H9 (cell line): ENCODE results near the gene NPLOC4. TPM values are rescaled to one million over a fixed set of nuclear protein-coding genes. Genes with fewer than 3 reads are reported as not detected.

Experiments used
- DNase-seq: peaks from one replicate; pipeline ENCODE4 v3.0.0-alpha.2; 2017
- H2AFZ ChIP-seq: one replicate; pipeline ENCODE4 v1.6.1; 2013; ENCODE audit warnings: mild to moderate bottlenecking, low read length, control low read depth, moderate library complexity
- H2AK5ac ChIP-seq: 2 replicates; pipeline ENCODE4 v1.6.1; 2013; ENCODE audit warnings: low read length, control low read depth, mixed read lengths; ENCODE audit not compliant: insufficient read length
- H2BK120ac ChIP-seq: one replicate; pipeline ENCODE4 v1.6.1; 2013; ENCODE audit warnings: low read depth, mild to moderate bottlenecking, low read length, control low read depth, inconsistent platforms; ENCODE audit not compliant: poor library complexity, severe bottlenecking
- H2BK12ac ChIP-seq: 2 replicates; pipeline ENCODE4 v1.6.1; 2013; ENCODE audit warnings: low read length, control low read depth, mixed read lengths, low read depth; ENCODE audit not compliant: insufficient read length
- H2BK15ac ChIP-seq: 2 replicates; pipeline ENCODE4 v1.6.1; 2013; ENCODE audit warnings: low read depth, low read length, control low read depth
- H2BK20ac ChIP-seq: one replicate; pipeline ENCODE4 v1.6.1; 2013; ENCODE audit warnings: low read depth, mild to moderate bottlenecking, low read length, control low read depth, inconsistent platforms; ENCODE audit not compliant: poor library complexity, severe bottlenecking
- H2BK5ac ChIP-seq: 2 replicates; pipeline ENCODE4 v1.6.1; 2013; ENCODE audit warnings: low read length, control low read depth, mixed read lengths; ENCODE audit not compliant: insufficient read length
- H3K14ac ChIP-seq: 2 replicates; pipeline ENCODE4 v1.6.1; 2013; ENCODE audit warnings: low read length, control low read depth; ENCODE audit not compliant: insufficient read depth
- H3K18ac ChIP-seq: 2 replicates; pipeline ENCODE4 v1.6.1; 2013; ENCODE audit warnings: low read depth, mild to moderate bottlenecking, mixed read lengths, low read length, control low read depth; ENCODE audit not compliant: insufficient read length
- H3K23ac ChIP-seq: 2 replicates; pipeline ENCODE4 v1.6.1; 2013; ENCODE audit warnings: low read length, control low read depth, mixed read lengths, low read depth; ENCODE audit not compliant: insufficient read length
- H3K23me2 ChIP-seq: 2 replicates; pipeline ENCODE4 v1.6.1; 2013; ENCODE audit warnings: low read depth, mild to moderate bottlenecking, mixed read lengths, low read length, control low read depth; ENCODE audit not compliant: insufficient read length, poor library complexity, severe bottlenecking
- H3K27ac ChIP-seq: 2 replicates; pipeline ENCODE4 v1.5.1; 2013; ENCODE audit warnings: low read length, control low read depth, mixed read lengths, low read depth; ENCODE audit not compliant: insufficient read length
- H3K27me3 ChIP-seq: 2 replicates; pipeline ENCODE4 v1.6.1; 2013; ENCODE audit warnings: low read length, control low read depth, inconsistent platforms; ENCODE audit not compliant: insufficient read depth
- H3K4ac ChIP-seq: 2 replicates; pipeline ENCODE4 v1.6.1; 2013; ENCODE audit warnings: low read depth, mild to moderate bottlenecking, control low read depth, inconsistent platforms, low read length, moderate library complexity
- H3K4me1 ChIP-seq: 2 replicates; pipeline ENCODE4 v1.6.1; 2013; ENCODE audit warnings: low read length, control low read depth, inconsistent platforms; ENCODE audit not compliant: insufficient read depth
- H3K4me2 ChIP-seq: 2 replicates; pipeline ENCODE4 v1.6.1; 2013; ENCODE audit warnings: low read length, control low read depth, mixed read lengths; ENCODE audit not compliant: insufficient read length, insufficient read depth
- H3K56ac ChIP-seq: 2 replicates; pipeline ENCODE4 v1.6.1; 2013; ENCODE audit warnings: low read depth, mild to moderate bottlenecking, mixed read lengths, low read length, control low read depth; ENCODE audit not compliant: insufficient read length
- H3K79me1 ChIP-seq: 2 replicates; pipeline ENCODE4 v1.6.1; 2013; ENCODE audit warnings: low read depth, mild to moderate bottlenecking, moderate library complexity, low read length, control low read depth, inconsistent platforms; ENCODE audit not compliant: insufficient read depth, poor library complexity, severe bottlenecking
- H3K79me2 ChIP-seq: 2 replicates; pipeline ENCODE4 v1.6.1; 2013; ENCODE audit warnings: low read length, control low read depth, inconsistent platforms; ENCODE audit not compliant: insufficient read depth
- H3K9ac ChIP-seq: 2 replicates; pipeline ENCODE4 v1.6.1; 2013; ENCODE audit warnings: low read length, control low read depth, mixed read lengths; ENCODE audit not compliant: insufficient read length; ENCODE audit errors: extremely low read depth
- H3K9me3 ChIP-seq: one replicate; pipeline ENCODE4 v1.6.1; 2013; ENCODE audit warnings: low read depth, low read length, inconsistent platforms; ENCODE audit not compliant: control insufficient read depth
- H3T11ph ChIP-seq: one replicate; pipeline ENCODE4 v1.6.1; 2013; ENCODE audit warnings: mild to moderate bottlenecking, low read length, control low read depth, inconsistent platforms
- H4K20me1 ChIP-seq: one replicate; pipeline ENCODE4 v1.6.1; 2013; ENCODE audit not compliant: control insufficient read depth, insufficient read length, insufficient read depth
- H4K5ac ChIP-seq: 2 replicates; pipeline ENCODE4 v1.6.1; 2013; ENCODE audit warnings: low read depth, mild to moderate bottlenecking, mixed read lengths, low read length, control low read depth; ENCODE audit not compliant: insufficient read length
- H4K8ac ChIP-seq: replicated peaks from 2 replicates; pipeline ENCODE4 v1.6.1; 2013; ENCODE audit warnings: low read length, control low read depth, mixed read lengths, low read depth; ENCODE audit not compliant: insufficient read length
- H4K91ac ChIP-seq: 2 replicates; pipeline ENCODE4 v1.6.1; 2013; ENCODE audit warnings: low read depth, mild to moderate bottlenecking, moderate library complexity, mixed read lengths, low read length, control low read depth; ENCODE audit not compliant: insufficient read length
- H3K27ac Mint-ChIP-seq, 3 experiments: 2 replicates in 2 of 3; 3 replicates in 1 of 3; pipeline ENCODE4 v1.8.0; 2020 to 2021; ENCODE audit warnings: mixed read lengths in 3 of 3, mild to moderate bottlenecking in 1 of 3, moderate library complexity in 1 of 3
- H3K27me3 Mint-ChIP-seq: 2 replicates; pipeline ENCODE4 v1.8.0; 2021; ENCODE audit warnings: low read depth, mild to moderate bottlenecking, moderate library complexity, mixed read lengths
- H3K36me3 Mint-ChIP-seq, 3 experiments: 2 replicates in 2 of 3; 3 replicates in 1 of 3; pipeline ENCODE4 v1.8.0; 2020 to 2021; ENCODE audit warnings: low read depth in 3 of 3, mixed read lengths in 3 of 3; ENCODE audit not compliant: insufficient read depth in 1 of 3
- H3K4me1 Mint-ChIP-seq, 2 experiments: 2 replicates each; pipeline ENCODE4 v1.8.0; 2020; ENCODE audit warnings: mixed read lengths in 2 of 2
- H3K4me3 Mint-ChIP-seq, 2 experiments: 2 replicates in 1 of 2; 3 replicates in 1 of 2; pipeline ENCODE4 v1.8.0; 2020 to 2021; ENCODE audit warnings: mild to moderate bottlenecking in 2 of 2, mixed read lengths in 2 of 2, moderate library complexity in 1 of 2
- H3K9me3 Mint-ChIP-seq, 2 experiments: 2 replicates in 1 of 2; 3 replicates in 1 of 2; pipeline ENCODE4 v1.8.0; 2020; ENCODE audit warnings: mild to moderate bottlenecking in 2 of 2, mixed read lengths in 2 of 2, moderate library complexity in 1 of 2
- WGBS: extraction: QIAGEN DNeasy Blood & Tissue Kit; methylation state at CpG from one replicate; pipeline ENCODE4 v1.1.7; 2013; ENCODE audit warnings: missing lambda C conversion rate, low lambda C conversion rate, mixed read lengths; ENCODE audit not compliant: insufficient read length; ENCODE audit errors: extremely low coverage; 5-methylcytosine and 5-hydroxymethylcytosine counted together
- total RNA-seq: library from RNA; stranded (reverse); gene quantifications from 2 replicates; pipeline ENCODE4 v1.2.1, GENCODE V29; 2021
- TF ChIP-seq, protein P1 (sequence below): fragments of 200-600 bp; sonication (generic); conservative IDR thresholded peaks from 3 replicates; pipeline ENCODE4 v1.8.0; 2021; ENCODE audit warnings: antibody characterized with exemption, mild to moderate bottlenecking

Gene NPLOC4
- total RNA-seq, 1 experiment from 2014 or later, result 103 TPM

GRCh38 chr17:81569986-81570514 is 66.9 kb downstream of the NPLOC4 start:
- no peak overlapping the region for H3K4me2 ChIP-seq
- H3K23me2 ChIP-seq, result no peaks in the 10 kb centered on the region
- H2BK12ac ChIP-seq, result no peak overlapping the region
- H4K8ac ChIP-seq, result no peak overlapping the region
- WGBS, result no CpG with 5 or more reads among the region's 18 CpGs
- no peak for DNase-seq
- Mint-ChIP-seq H3K36me3 (peaks cover 39 to 91% (median 77%) of the 10 kb centered on the region in 3 experiments; a peak in 6 of 7 replicates), H3K27me3 (no peaks in the 10 kb centered on the region), H3K4me3 (no peak overlapping the region), H3K4me1 (no peaks in the 10 kb centered on the region), H3K27ac (no peak overlapping the region), H3K9me3 (no peaks in the 10 kb centered on the region)
- no peak overlapping the region for H3K27ac ChIP-seq
- no peak overlapping the region for H3K14ac ChIP-seq
- H2BK5ac ChIP-seq, result no peak overlapping the region
- no peak overlapping the region for H3K9ac ChIP-seq
- no peak overlapping the region for H2BK120ac ChIP-seq
- no peaks in the 10 kb centered on the region for H3K79me1 ChIP-seq
- H4K91ac ChIP-seq, result no peak overlapping the region
- H3K23ac ChIP-seq, result no peak overlapping the region
- no peak overlapping the region for H2BK15ac ChIP-seq
- H3K27me3 ChIP-seq, result no peaks in the 10 kb centered on the region
- no peak overlapping the region for H4K5ac ChIP-seq
- no peak overlapping the region for H3T11ph ChIP-seq
- TF ChIP-seq, protein P1, sequence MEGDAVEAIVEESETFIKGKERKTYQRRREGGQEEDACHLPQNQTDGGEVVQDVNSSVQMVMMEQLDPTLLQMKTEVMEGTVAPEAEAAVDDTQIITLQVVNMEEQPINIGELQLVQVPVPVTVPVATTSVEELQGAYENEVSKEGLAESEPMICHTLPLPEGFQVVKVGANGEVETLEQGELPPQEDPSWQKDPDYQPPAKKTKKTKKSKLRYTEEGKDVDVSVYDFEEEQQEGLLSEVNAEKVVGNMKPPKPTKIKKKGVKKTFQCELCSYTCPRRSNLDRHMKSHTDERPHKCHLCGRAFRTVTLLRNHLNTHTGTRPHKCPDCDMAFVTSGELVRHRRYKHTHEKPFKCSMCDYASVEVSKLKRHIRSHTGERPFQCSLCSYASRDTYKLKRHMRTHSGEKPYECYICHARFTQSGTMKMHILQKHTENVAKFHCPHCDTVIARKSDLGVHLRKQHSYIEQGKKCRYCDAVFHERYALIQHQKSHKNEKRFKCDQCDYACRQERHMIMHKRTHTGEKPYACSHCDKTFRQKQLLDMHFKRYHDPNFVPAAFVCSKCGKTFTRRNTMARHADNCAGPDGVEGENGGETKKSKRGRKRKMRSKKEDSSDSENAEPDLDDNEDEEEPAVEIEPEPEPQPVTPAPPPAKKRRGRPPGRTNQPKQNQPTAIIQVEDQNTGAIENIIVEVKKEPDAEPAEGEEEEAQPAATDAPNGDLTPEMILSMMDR, result no peak
- H2AFZ ChIP-seq, result no peak overlapping the region
- H2BK20ac ChIP-seq, result no peak overlapping the region
- H2AK5ac ChIP-seq, result no peak overlapping the region
- H3K18ac ChIP-seq, result no peak overlapping the region
- H3K9me3 ChIP-seq, result no peaks in the 10 kb centered on the region
- no peaks in the 10 kb centered on the region for H3K4me1 ChIP-seq
- H3K56ac ChIP-seq, result no peak overlapping the region
- no peaks in the 10 kb centered on the region for H4K20me1 ChIP-seq
- no peaks in the 10 kb centered on the region for H3K79me2 ChIP-seq
- H3K4ac ChIP-seq, result no peak overlapping the region
